ENCODE results near the gene TMEM245. TPM values are rescaled to one million over a fixed set of nuclear protein-coding genes. Genes with fewer than 3 reads are reported as not detected.
A peak's percentile ranks its signal among the peaks of the same experiment; 100 is the strongest.
"Not testable (repeated sequence)": the region's sequence is repeated elsewhere in the genome, so short reads cannot be mapped to it uniquely, and the experiment has no call there.

Gene TMEM245
- total RNA-seq, 1 donor from 2014 or later, result 67.7 TPM

GRCh38 chr9:109133533-109133932, 13.8 kb upstream of the TMEM245 start:
- no peak for DNase-seq (ENCODE audit: low spot score)

- no peak for DNase-seq (ENCODE audit: low spot score)
Measured at GRCh38 chr9:109132567-109133021, 12.8 kb upstream of the TMEM245 start.

- DNase-seq (ENCODE audit: low spot score), result no peak
Measured at GRCh38 chr9:109129470-109130197, 9.9 kb upstream of the TMEM245 start.

GRCh38 chr9:109126671-109127070, 6.9 kb upstream of the TMEM245 start:
- DNase-seq (ENCODE audit: low spot score), result not testable (repeated sequence)

- no peak for DNase-seq (ENCODE audit: low spot score)
Measured at GRCh38 chr9:109124121-109124520, 4.4 kb upstream of the TMEM245 start.

GRCh38 chr9:109122726-109123621, 3.2 kb upstream of the TMEM245 start:
- DNase-seq (ENCODE audit: low spot score), result no peak

- no peak for DNase-seq (ENCODE audit: low spot score)
Measured at GRCh38 chr9:109121232-109121796, 1.6 kb upstream of the TMEM245 start.

- DNase-seq (ENCODE audit: low spot score), result no peak
Measured at GRCh38 chr9:109120204-109120789, 550 bp upstream of the TMEM245 start.

- peak; percentile 47 for DNase-seq (ENCODE audit: low spot score)
Measured at GRCh38 chr9:109118808-109119438, 824 bp downstream of the TMEM245 start.

GRCh38 chr9:109117856-109118807, 1.6 kb downstream of the TMEM245 start:
- no peak for DNase-seq (ENCODE audit: low spot score)

GRCh38 chr9:109115931-109116526, 3.7 kb downstream of the TMEM245 start:
- no peak for DNase-seq (ENCODE audit: low spot score)

- no peak for DNase-seq (ENCODE audit: low spot score)
Measured at GRCh38 chr9:109114670-109115069, 5.1 kb downstream of the TMEM245 start.

- DNase-seq (ENCODE audit: low spot score), result no peak
Measured at GRCh38 chr9:109113892-109114609, 5.7 kb downstream of the TMEM245 start.

GRCh38 chr9:109113254-109113653, 6.5 kb downstream of the TMEM245 start:
- DNase-seq (ENCODE audit: low spot score), result no peak

GRCh38 chr9:109110329-109111021, 9.3 kb downstream of the TMEM245 start:
- no peak for DNase-seq (ENCODE audit: low spot score)

- no peak for DNase-seq (ENCODE audit: low spot score)
Measured at GRCh38 chr9:109109967-109110328, 9.8 kb downstream of the TMEM245 start.

GRCh38 chr9:109108318-109108717, 11.4 kb downstream of the TMEM245 start:
- no peak for DNase-seq (ENCODE audit: low spot score)

GRCh38 chr9:109107402-109108240, 12.1 kb downstream of the TMEM245 start:
- no peak for DNase-seq (ENCODE audit: low spot score)
